H9 (cell line): Measurements from ENCODE around the gene ACOT2. TPM values are rescaled to one million over a fixed set of nuclear protein-coding genes. Genes with fewer than 3 reads are reported as not detected.
"Not testable (repeated sequence)": the region's sequence is repeated elsewhere in the genome, so short reads cannot be mapped to it uniquely, and the experiment has no call there.

Experiments used
- DNase-seq: peaks from one replicate; pipeline ENCODE4 v3.0.0-alpha.2; 2017
- H2AFZ ChIP-seq: one replicate; pipeline ENCODE4 v1.6.1; 2013; ENCODE audit warnings: mild to moderate bottlenecking, low read length, control low read depth, moderate library complexity
- H2AK5ac ChIP-seq: 2 replicates; pipeline ENCODE4 v1.6.1; 2013; ENCODE audit warnings: low read length, control low read depth, mixed read lengths; ENCODE audit not compliant: insufficient read length
- H2BK120ac ChIP-seq: one replicate; pipeline ENCODE4 v1.6.1; 2013; ENCODE audit warnings: low read depth, mild to moderate bottlenecking, low read length, control low read depth, inconsistent platforms; ENCODE audit not compliant: poor library complexity, severe bottlenecking
- H2BK12ac ChIP-seq: 2 replicates; pipeline ENCODE4 v1.6.1; 2013; ENCODE audit warnings: low read length, control low read depth, mixed read lengths, low read depth; ENCODE audit not compliant: insufficient read length
- H2BK15ac ChIP-seq: 2 replicates; pipeline ENCODE4 v1.6.1; 2013; ENCODE audit warnings: low read depth, low read length, control low read depth
- H2BK20ac ChIP-seq: one replicate; pipeline ENCODE4 v1.6.1; 2013; ENCODE audit warnings: low read depth, mild to moderate bottlenecking, low read length, control low read depth, inconsistent platforms; ENCODE audit not compliant: poor library complexity, severe bottlenecking
- H2BK5ac ChIP-seq: 2 replicates; pipeline ENCODE4 v1.6.1; 2013; ENCODE audit warnings: low read length, control low read depth, mixed read lengths; ENCODE audit not compliant: insufficient read length
- H3K14ac ChIP-seq: 2 replicates; pipeline ENCODE4 v1.6.1; 2013; ENCODE audit warnings: low read length, control low read depth; ENCODE audit not compliant: insufficient read depth
- H3K18ac ChIP-seq: 2 replicates; pipeline ENCODE4 v1.6.1; 2013; ENCODE audit warnings: low read depth, mild to moderate bottlenecking, mixed read lengths, low read length, control low read depth; ENCODE audit not compliant: insufficient read length
- H3K23ac ChIP-seq: 2 replicates; pipeline ENCODE4 v1.6.1; 2013; ENCODE audit warnings: low read length, control low read depth, mixed read lengths, low read depth; ENCODE audit not compliant: insufficient read length
- H3K23me2 ChIP-seq: 2 replicates; pipeline ENCODE4 v1.6.1; 2013; ENCODE audit warnings: low read depth, mild to moderate bottlenecking, mixed read lengths, low read length, control low read depth; ENCODE audit not compliant: insufficient read length, poor library complexity, severe bottlenecking
- H3K27ac ChIP-seq: 2 replicates; pipeline ENCODE4 v1.5.1; 2013; ENCODE audit warnings: low read length, control low read depth, mixed read lengths, low read depth; ENCODE audit not compliant: insufficient read length
- H3K27me3 ChIP-seq: 2 replicates; pipeline ENCODE4 v1.6.1; 2013; ENCODE audit warnings: low read length, control low read depth, inconsistent platforms; ENCODE audit not compliant: insufficient read depth
- H3K4ac ChIP-seq: 2 replicates; pipeline ENCODE4 v1.6.1; 2013; ENCODE audit warnings: low read depth, mild to moderate bottlenecking, control low read depth, inconsistent platforms, low read length, moderate library complexity
- H3K4me1 ChIP-seq: 2 replicates; pipeline ENCODE4 v1.6.1; 2013; ENCODE audit warnings: low read length, control low read depth, inconsistent platforms; ENCODE audit not compliant: insufficient read depth
- H3K4me2 ChIP-seq: 2 replicates; pipeline ENCODE4 v1.6.1; 2013; ENCODE audit warnings: low read length, control low read depth, mixed read lengths; ENCODE audit not compliant: insufficient read length, insufficient read depth
- H3K56ac ChIP-seq: 2 replicates; pipeline ENCODE4 v1.6.1; 2013; ENCODE audit warnings: low read depth, mild to moderate bottlenecking, mixed read lengths, low read length, control low read depth; ENCODE audit not compliant: insufficient read length
- H3K79me1 ChIP-seq: 2 replicates; pipeline ENCODE4 v1.6.1; 2013; ENCODE audit warnings: low read depth, mild to moderate bottlenecking, moderate library complexity, low read length, control low read depth, inconsistent platforms; ENCODE audit not compliant: insufficient read depth, poor library complexity, severe bottlenecking
- H3K79me2 ChIP-seq: 2 replicates; pipeline ENCODE4 v1.6.1; 2013; ENCODE audit warnings: low read length, control low read depth, inconsistent platforms; ENCODE audit not compliant: insufficient read depth
- H3K9ac ChIP-seq: 2 replicates; pipeline ENCODE4 v1.6.1; 2013; ENCODE audit warnings: low read length, control low read depth, mixed read lengths; ENCODE audit not compliant: insufficient read length; ENCODE audit errors: extremely low read depth
- H3K9me3 ChIP-seq: one replicate; pipeline ENCODE4 v1.6.1; 2013; ENCODE audit warnings: low read depth, low read length, inconsistent platforms; ENCODE audit not compliant: control insufficient read depth
- H3T11ph ChIP-seq: one replicate; pipeline ENCODE4 v1.6.1; 2013; ENCODE audit warnings: mild to moderate bottlenecking, low read length, control low read depth, inconsistent platforms
- H4K20me1 ChIP-seq: one replicate; pipeline ENCODE4 v1.6.1; 2013; ENCODE audit not compliant: control insufficient read depth, insufficient read length, insufficient read depth
- H4K5ac ChIP-seq: 2 replicates; pipeline ENCODE4 v1.6.1; 2013; ENCODE audit warnings: low read depth, mild to moderate bottlenecking, mixed read lengths, low read length, control low read depth; ENCODE audit not compliant: insufficient read length
- H4K8ac ChIP-seq: replicated peaks from 2 replicates; pipeline ENCODE4 v1.6.1; 2013; ENCODE audit warnings: low read length, control low read depth, mixed read lengths, low read depth; ENCODE audit not compliant: insufficient read length
- H4K91ac ChIP-seq: 2 replicates; pipeline ENCODE4 v1.6.1; 2013; ENCODE audit warnings: low read depth, mild to moderate bottlenecking, moderate library complexity, mixed read lengths, low read length, control low read depth; ENCODE audit not compliant: insufficient read length
- H3K27ac Mint-ChIP-seq, 3 experiments: 2 replicates in 2 of 3; 3 replicates in 1 of 3; pipeline ENCODE4 v1.8.0; 2020 to 2021; ENCODE audit warnings: mixed read lengths in 3 of 3, mild to moderate bottlenecking in 1 of 3, moderate library complexity in 1 of 3
- H3K27me3 Mint-ChIP-seq: 2 replicates; pipeline ENCODE4 v1.8.0; 2021; ENCODE audit warnings: low read depth, mild to moderate bottlenecking, moderate library complexity, mixed read lengths
- H3K36me3 Mint-ChIP-seq, 3 experiments: 2 replicates in 2 of 3; 3 replicates in 1 of 3; pipeline ENCODE4 v1.8.0; 2020 to 2021; ENCODE audit warnings: low read depth in 3 of 3, mixed read lengths in 3 of 3; ENCODE audit not compliant: insufficient read depth in 1 of 3
- H3K4me1 Mint-ChIP-seq, 2 experiments: 2 replicates each; pipeline ENCODE4 v1.8.0; 2020; ENCODE audit warnings: mixed read lengths in 2 of 2
- H3K4me3 Mint-ChIP-seq, 2 experiments: 2 replicates in 1 of 2; 3 replicates in 1 of 2; pipeline ENCODE4 v1.8.0; 2020 to 2021; ENCODE audit warnings: mild to moderate bottlenecking in 2 of 2, mixed read lengths in 2 of 2, moderate library complexity in 1 of 2
- H3K9me3 Mint-ChIP-seq, 2 experiments: 2 replicates in 1 of 2; 3 replicates in 1 of 2; pipeline ENCODE4 v1.8.0; 2020; ENCODE audit warnings: mild to moderate bottlenecking in 2 of 2, mixed read lengths in 2 of 2, moderate library complexity in 1 of 2
- CTCF ChIP-seq: fragments of 200-600 bp; sonication (generic); conservative IDR thresholded peaks from 3 replicates; pipeline ENCODE4 v1.8.0; 2021; ENCODE audit warnings: antibody characterized with exemption, mild to moderate bottlenecking
- WGBS: extraction: QIAGEN DNeasy Blood & Tissue Kit; methylation state at CpG from one replicate; pipeline ENCODE4 v1.1.7; 2013; ENCODE audit warnings: missing lambda C conversion rate, low lambda C conversion rate, mixed read lengths; ENCODE audit not compliant: insufficient read length; ENCODE audit errors: extremely low coverage; 5-methylcytosine and 5-hydroxymethylcytosine counted together
- total RNA-seq: library from RNA; stranded (reverse); gene quantifications from 2 replicates; pipeline ENCODE4 v1.2.1, GENCODE V29; 2021

The ACOT2 gene
- total RNA-seq, 1 experiment from 2014 or later: 10.2 TPM

GRCh38 chr14:73570913-73571312 is 1.9 kb downstream of the ACOT2 start:
- Mint-ChIP-seq H3K4me1 (peaks cover 24 to 31% of the 10 kb centered on the region in 2 experiments), H3K27me3 (peaks cover 15% of the 10 kb centered on the region), H3K36me3 (peaks cover 2 to 26% (median 19%) of the 10 kb centered on the region in 3 experiments; a peak in 6 of 7 replicates)
- not testable (repeated sequence) for H2AK5ac ChIP-seq, H3K79me2 ChIP-seq, H4K5ac ChIP-seq, H3K4me1 ChIP-seq, H2BK20ac ChIP-seq, H3K9ac ChIP-seq, H2AFZ ChIP-seq, H3K9me3 ChIP-seq, H3K27ac ChIP-seq, H3K9me3 Mint-ChIP-seq, H3K23ac ChIP-seq, H3K4me2 ChIP-seq, H3K14ac ChIP-seq, H3K4ac ChIP-seq, H3K23me2 ChIP-seq, H2BK120ac ChIP-seq, H4K20me1 ChIP-seq, H2BK12ac ChIP-seq, H3K4me3 Mint-ChIP-seq, H3K56ac ChIP-seq, H4K91ac ChIP-seq, H3K79me1 ChIP-seq, H3K27me3 ChIP-seq, H3T11ph ChIP-seq, H2BK5ac ChIP-seq, H3K27ac Mint-ChIP-seq, H2BK15ac ChIP-seq, H3K18ac ChIP-seq, H4K8ac ChIP-seq
- WGBS: no CpG with 5 or more reads among the region's 8 CpGs
- peak; percentile 72 for TF ChIP-seq CTCF
- DNase-seq: peak; percentile 82

DNA sequence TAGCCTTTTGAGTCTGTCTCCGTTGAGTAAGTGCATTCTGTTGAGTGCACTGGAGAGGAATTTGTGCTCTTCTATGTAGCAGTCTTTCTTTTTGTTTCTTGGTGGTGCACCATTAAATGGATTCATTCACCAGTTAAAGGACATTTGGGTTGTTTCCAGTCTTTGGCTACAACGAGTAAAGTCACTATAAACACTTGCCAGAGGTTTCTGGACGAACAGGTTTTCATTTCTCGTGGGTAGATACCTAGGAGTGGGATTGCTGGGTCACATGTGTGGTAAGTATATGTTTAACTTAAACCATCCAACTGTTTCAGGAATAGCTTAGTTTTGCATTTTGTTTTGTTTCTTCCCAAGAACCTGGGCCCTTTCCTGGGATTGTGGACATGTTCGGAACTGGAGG is 4.0 kb downstream of the ACOT2 start:
- DNase-seq, H2BK15ac ChIP-seq, H3K4ac ChIP-seq, H3K4me1 ChIP-seq, H3K27ac Mint-ChIP-seq, H4K8ac ChIP-seq, H3K27ac ChIP-seq, H3K27me3 ChIP-seq, H3K18ac ChIP-seq, H2AK5ac ChIP-seq, H2BK5ac ChIP-seq, H4K5ac ChIP-seq, H3K4me3 Mint-ChIP-seq, H3K79me1 ChIP-seq, H3K4me2 ChIP-seq, H3K9me3 ChIP-seq, H3K79me2 ChIP-seq, H3K23ac ChIP-seq, H3K14ac ChIP-seq, H4K20me1 ChIP-seq, H2AFZ ChIP-seq, H2BK20ac ChIP-seq, H2BK120ac ChIP-seq, H3K9ac ChIP-seq, H3K27me3 Mint-ChIP-seq, H3K9me3 Mint-ChIP-seq, H3T11ph ChIP-seq, H3K23me2 ChIP-seq, H4K91ac ChIP-seq, H2BK12ac ChIP-seq, H3K56ac ChIP-seq: not testable (repeated sequence)
- no CpG with 5 or more reads among the region's 5 CpGs for WGBS
- H3K4me1 Mint-ChIP-seq: peaks cover 19 to 23% of the 10 kb centered on the region in 2 experiments
- peaks cover 0 to 16% (median 6%) of the 10 kb centered on the region in 3 experiments; a peak in 5 of 7 replicates for H3K36me3 Mint-ChIP-seq
